NCI-H128 (cell line): ENCODE results near the gene GAS2.

Experiments
- DNase-seq: peaks from one replicate; lab custom pipeline; 2025; ENCODE audit not compliant: unreplicated experiment; lab: John Stamatoyannopoulos, UW

Gene GAS2

GRCh38 chr11:22723274-22723673, 56.9 kb downstream of the GAS2 start:
- no peak for DNase-seq

- DNase-seq: no peak
Measured at GRCh38 chr11:22725079-22725478, 58.7 kb downstream of the GAS2 start.

- DNase-seq: no peak
Measured at GRCh38 chr11:22728600-22729389, 62.4 kb downstream of the GAS2 start.

- DNase-seq: no peak
Measured at GRCh38 chr11:22730319-22730718, 63.9 kb downstream of the GAS2 start.

- no peak for DNase-seq
Measured at GRCh38 chr11:22732588-22732987, 66.2 kb downstream of the GAS2 start.

GRCh38 chr11:22733475-22734248, 67.3 kb downstream of the GAS2 start:
- no peak for DNase-seq

- DNase-seq: no peak
Measured at GRCh38 chr11:22734628-22735345, 68.4 kb downstream of the GAS2 start.

GRCh38 chr11:22742157-22742613, 75.8 kb downstream of the GAS2 start:
- no peak for DNase-seq

- peak; percentile 55 for DNase-seq
Measured at GRCh38 chr11:22749536-22749935, 83.1 kb downstream of the GAS2 start.

- no peak for DNase-seq
Measured at GRCh38 chr11:22752908-22753310, 86.5 kb downstream of the GAS2 start.

- DNase-seq: no peak
Measured at GRCh38 chr11:22753416-22753815, 87.0 kb downstream of the GAS2 start.

GRCh38 chr11:22761066-22761465, 94.7 kb downstream of the GAS2 start:
- no peak for DNase-seq

- no peak for DNase-seq
Measured at GRCh38 chr11:22763166-22763565, 96.8 kb downstream of the GAS2 start.

GRCh38 chr11:22764735-22765134, 98.3 kb downstream of the GAS2 start:
- DNase-seq: no peak

GRCh38 chr11:22768281-22768680, 101.9 kb downstream of the GAS2 start:
- DNase-seq: no peak

GRCh38 chr11:22769081-22769480, 102.7 kb downstream of the GAS2 start:
- no peak for DNase-seq

GRCh38 chr11:22774716-22775115, 108.3 kb downstream of the GAS2 start:
- DNase-seq: no peak

GRCh38 chr11:22775248-22775647, 108.8 kb downstream of the GAS2 start:
- DNase-seq: no peak

- DNase-seq: no peak
Measured at GRCh38 chr11:22778642-22779041, 112.2 kb downstream of the GAS2 start.

- no peak for DNase-seq
Measured at GRCh38 chr11:22779850-22780249, 113.4 kb downstream of the GAS2 start.

GRCh38 chr11:22780952-22781593, 114.7 kb downstream of the GAS2 start:
- no peak for DNase-seq
